K562 (cell line): ENCODE results near the gene CD151. TPM values are rescaled to one million over a fixed set of nuclear protein-coding genes. Genes with fewer than 3 reads are reported as not detected.

Experiments
- CTCFL ChIP-seq: IDR thresholded peaks from 2 replicates; pipeline ENCODE4 v1.6.1; 2011; ENCODE audit warnings: borderline replicate concordance, low read depth, mild to moderate bottlenecking, moderate library complexity, low read length; ENCODE audit not compliant: insufficient read depth, poor library complexity, severe bottlenecking
- POLR2A ChIP-seq: fragments of 450-650 bp; conservative IDR thresholded peaks from 2 replicates; pipeline ENCODE4 v1.6.1; 2016
- POLR2G ChIP-seq: fragments of 200-400 bp; formaldehyde crosslinking; IDR thresholded peaks from 2 replicates; pipeline ENCODE4 v1.6.1; 2017; ENCODE audit warnings: low read depth, mild to moderate bottlenecking, antibody characterized with exemption, low read length, moderate library complexity
- RBM22 ChIP-seq: fragments of 200-400 bp; formaldehyde crosslinking; IDR thresholded peaks from 2 replicates; pipeline ENCODE4 v1.6.1; 2018; ENCODE audit warnings: low read length, low read depth; ENCODE audit not compliant: poor library complexity, severe bottlenecking
- ZBTB2 ChIP-seq: fragments of 450-650 bp; IDR thresholded peaks from 2 replicates; pipeline ENCODE4 v1.6.1; 2016; ENCODE audit warnings: antibody characterized with exemption
- ZNF133 ChIP-seq: fragments of 250-450 bp; sonication (Bioruptor Pico); IDR thresholded peaks from 2 replicates; pipeline ENCODE4 v1.4.0; 2020; ENCODE audit warnings: mild to moderate bottlenecking
- ZNF174 ChIP-seq: fragments of 250-450 bp; sonication (Bioruptor Pico); IDR thresholded peaks from 2 replicates; pipeline ENCODE4 v1.4.0; 2020; ENCODE audit warnings: mild to moderate bottlenecking
- polyA plus RNA-seq, 8 experiments: library from polyadenylated mRNA; depleted of rRNA in 4 of 8; stranded (reverse) in 5 of 8; unstranded in 3 of 8; fragments of >200 nt; fragmentation: Nextera tagmentation in 2 of 8; fragmentation: Illumina TruSeq in 1 of 8; extraction: Ambion mirVana in 2 of 8; extraction: Trizol in 1 of 8; gene quantifications; 2 replicates each; pipeline versions ENCODE4 v1.2.1 to v1.2.3, GENCODE V29; 2011 to 2014; ENCODE audit warnings: inconsistent platforms in 1 of 8, missing spikeins in 1 of 8
- total RNA-seq, 7 experiments: library from RNA; depleted of rRNA in 6 of 7; stranded (reverse); fragments of >200 nt in 6 of 7; fragmentation: Illumina TruSeq in 2 of 7; extraction: Trizol in 2 of 7; gene quantifications; 2 replicates each; pipeline versions ENCODE4 v1.2.1 to v1.2.3, GENCODE V29; 2011 to 2021; ENCODE audit warnings: low replicate concordance in 1 of 7

Gene CD151
- total and polyA plus RNA-seq, 9 of the 15 experiments (the other 6 are each of a cell fraction or from before 2014, with no cell fraction given) = 2.3 to 187 (median 140) TPM

- no peak for TF ChIP-seq ZBTB2
- no peak for TF ChIP-seq CTCFL
- peak; percentile 69 for TF ChIP-seq RBM22
- TF ChIP-seq POLR2G = peak; percentile 71
- peak; percentile 58 for TF ChIP-seq POLR2A
- no peak for TF ChIP-seq ZNF174 (CRISPR knock-in tag)
- TF ChIP-seq ZNF133 = no peak
These were observed 33.0 kb downstream of the CD151 start (continued) for GRCh38 chr11:865462-866430.
